K562 (cell line): Measurements from ENCODE around the gene TEAD3. TPM values are rescaled to one million over a fixed set of nuclear protein-coding genes. Genes with fewer than 3 reads are reported as not detected.

ENCODE experiments used
- GABPA ChIP-seq: fragments of 200-800 bp; sonication (Bioruptor generic); conservative IDR thresholded peaks from 2 replicates; pipeline ENCODE4 v1.6.1; 2016; ENCODE audit warnings: low read depth, missing genetic modification characterization, missing compliant biosample characterization
- HNRNPH1 ChIP-seq: fragments of 200-400 bp; formaldehyde crosslinking; optimal IDR thresholded peaks from 2 replicates; pipeline ENCODE3; 2017; ENCODE audit warnings: low read depth, mild to moderate bottlenecking, low read length, moderate library complexity
- MCM5 ChIP-seq: fragments of 450-650 bp; IDR thresholded peaks from 2 replicates; pipeline ENCODE4 v1.6.1; 2016; ENCODE audit warnings: low read depth
- NFE2L1 ChIP-seq: fragments of 450-650 bp; IDR thresholded peaks from 2 replicates; pipeline ENCODE4 v1.6.1; 2016; ENCODE audit warnings: missing genetic modification characterization, low read depth, mild to moderate bottlenecking, missing compliant biosample characterization, moderate library complexity, borderline replicate concordance
- NR1H2 ChIP-seq: sonication (generic); formaldehyde crosslinking; IDR thresholded peaks from 2 replicates; pipeline ENCODE4 v1.4.0; 2020; ENCODE audit warnings: mild to moderate bottlenecking, missing genetic modification reagents
- PHF8 ChIP-seq: fragments of 200-600 bp; sonication (generic); IDR thresholded peaks from 2 replicates; pipeline ENCODE4 v1.6.1; 2012; ENCODE audit warnings: mixed run types, mild to moderate bottlenecking, inconsistent platforms, low read length, moderate library complexity, borderline replicate concordance
- RFX7 ChIP-seq: fragments of 250-450 bp; sonication (Bioruptor Pico); IDR thresholded peaks from 2 replicates; pipeline ENCODE4 v1.5.1; 2021; ENCODE audit warnings: mild to moderate bottlenecking
- SAP30 ChIP-seq: fragments of 200-600 bp; sonication (generic); IDR thresholded peaks from 2 replicates; pipeline ENCODE4 v1.6.1; 2012; ENCODE audit warnings: borderline replicate concordance, low read depth, mild to moderate bottlenecking, moderate library complexity, low read length, control low read depth, inconsistent platforms; ENCODE audit not compliant: insufficient read depth, poor library complexity, severe bottlenecking
- SMAD1 ChIP-seq: fragments of 150-350 bp; IDR thresholded peaks from 2 replicates; pipeline ENCODE4 v1.6.1; 2014; ENCODE audit warnings: low read length, low read depth; ENCODE audit not compliant: partially characterized antibody
- ZNF174 ChIP-seq: fragments of 250-450 bp; sonication (Bioruptor Pico); IDR thresholded peaks from 2 replicates; pipeline ENCODE4 v1.4.0; 2020; ENCODE audit warnings: mild to moderate bottlenecking
- ZNF79 ChIP-seq: fragments of 250-450 bp; sonication (Bioruptor Pico); IDR thresholded peaks from 2 replicates; pipeline ENCODE4 v1.4.0; 2020; ENCODE audit warnings: low read depth, mild to moderate bottlenecking, moderate library complexity
- ZSCAN32 ChIP-seq: fragments of 450-650 bp; formaldehyde crosslinking; IDR thresholded peaks from 2 replicates; pipeline ENCODE4 v1.4.0; 2020; ENCODE audit warnings: mild to moderate bottlenecking, moderate library complexity
- polyA plus RNA-seq, 8 experiments: library from polyadenylated mRNA; depleted of rRNA in 4 of 8; stranded (reverse) in 5 of 8; unstranded in 3 of 8; fragments of >200 nt; fragmentation: Nextera tagmentation in 2 of 8; fragmentation: Illumina TruSeq in 1 of 8; extraction: Ambion mirVana in 2 of 8; extraction: Trizol in 1 of 8; gene quantifications; 2 replicates each; pipeline versions ENCODE4 v1.2.1 to v1.2.3, GENCODE V29; 2011 to 2014; ENCODE audit warnings: inconsistent platforms in 1 of 8, missing spikeins in 1 of 8
- total RNA-seq, 7 experiments: library from RNA; depleted of rRNA in 6 of 7; stranded (reverse); fragments of >200 nt in 6 of 7; fragmentation: Illumina TruSeq in 2 of 7; extraction: Trizol in 2 of 7; gene quantifications; 2 replicates each; pipeline versions ENCODE4 v1.2.1 to v1.2.3, GENCODE V29; 2011 to 2021; ENCODE audit warnings: low replicate concordance in 1 of 7
- TF ChIP-seq, protein P1 (sequence below): sonication (generic); formaldehyde crosslinking; IDR thresholded peaks from 2 replicates; pipeline ENCODE4 v1.8.0; 2022; ENCODE audit warnings: missing genetic modification reagents, mild to moderate bottlenecking, borderline replicate concordance
- TF ChIP-seq, protein P2 (sequence below): fragments of 250-450 bp; sonication (Bioruptor Pico); IDR thresholded peaks from 2 replicates; pipeline ENCODE4 v1.9.0; 2021; ENCODE audit warnings: mild to moderate bottlenecking, inconsistent platforms
- TF ChIP-seq, protein P3 (sequence below): sonication (generic); formaldehyde crosslinking; IDR thresholded peaks from 2 replicates; pipeline ENCODE4 v1.8.0; 2022; ENCODE audit warnings: missing genetic modification reagents, mild to moderate bottlenecking, borderline replicate concordance
- TF ChIP-seq, protein P4 (sequence below): sonication (generic); formaldehyde crosslinking; IDR thresholded peaks from 2 replicates; pipeline ENCODE4 v1.8.1; 2023; ENCODE audit warnings: mild to moderate bottlenecking, missing genetic modification reagents
- TF ChIP-seq, protein P5 (sequence below), 2 experiments: IDR thresholded peaks; 2 replicates each; pipeline ENCODE4 v1.6.1; 2012; ENCODE audit warnings: improper control_type of control experiment in 2 of 2, low read depth in 2 of 2, low read length in 2 of 2, borderline replicate concordance in 1 of 2

TEAD3 gene
- total and polyA plus RNA-seq, 9 of the 15 experiments (the other 6 are each of a cell fraction or from before 2014, with no cell fraction given): 0.63 to 13.2 (median 3.3) TPM

DNA sequence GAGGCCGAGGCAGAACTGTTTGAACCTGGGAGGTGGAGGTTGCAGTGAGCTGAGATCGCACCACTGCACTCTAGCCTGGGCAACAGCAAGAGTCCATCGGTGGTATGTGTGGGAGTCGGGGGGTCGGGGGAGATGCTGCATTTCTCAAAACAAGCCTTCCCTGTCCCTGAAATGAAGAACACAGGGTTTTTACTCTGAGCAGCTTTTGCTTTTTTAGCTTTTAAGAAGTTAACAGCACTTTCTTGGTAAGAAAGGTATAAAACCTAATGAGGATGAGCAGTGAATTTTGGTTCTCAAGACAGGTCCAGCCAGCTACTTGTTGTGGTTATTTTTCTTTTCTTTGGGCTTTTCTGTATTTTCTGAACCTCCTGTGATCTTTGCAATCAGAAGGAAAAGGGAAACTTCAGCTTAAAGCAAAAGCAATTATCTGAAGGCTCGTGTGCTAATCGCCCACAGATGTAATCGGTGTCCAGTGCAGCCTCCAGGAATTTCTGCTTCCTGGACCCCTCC is 25.0 kb downstream of the TEAD3 start (continued):
- TF ChIP-seq, protein P1, sequence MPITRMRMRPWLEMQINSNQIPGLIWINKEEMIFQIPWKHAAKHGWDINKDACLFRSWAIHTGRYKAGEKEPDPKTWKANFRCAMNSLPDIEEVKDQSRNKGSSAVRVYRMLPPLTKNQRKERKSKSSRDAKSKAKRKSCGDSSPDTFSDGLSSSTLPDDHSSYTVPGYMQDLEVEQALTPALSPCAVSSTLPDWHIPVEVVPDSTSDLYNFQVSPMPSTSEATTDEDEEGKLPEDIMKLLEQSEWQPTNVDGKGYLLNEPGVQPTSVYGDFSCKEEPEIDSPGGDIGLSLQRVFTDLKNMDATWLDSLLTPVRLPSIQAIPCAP: no peak
- TF ChIP-seq ZNF79 (CRISPR knock-in tag): no peak
- TF ChIP-seq ZSCAN32 (CRISPR knock-in tag): no peak
- TF ChIP-seq, protein P2, sequence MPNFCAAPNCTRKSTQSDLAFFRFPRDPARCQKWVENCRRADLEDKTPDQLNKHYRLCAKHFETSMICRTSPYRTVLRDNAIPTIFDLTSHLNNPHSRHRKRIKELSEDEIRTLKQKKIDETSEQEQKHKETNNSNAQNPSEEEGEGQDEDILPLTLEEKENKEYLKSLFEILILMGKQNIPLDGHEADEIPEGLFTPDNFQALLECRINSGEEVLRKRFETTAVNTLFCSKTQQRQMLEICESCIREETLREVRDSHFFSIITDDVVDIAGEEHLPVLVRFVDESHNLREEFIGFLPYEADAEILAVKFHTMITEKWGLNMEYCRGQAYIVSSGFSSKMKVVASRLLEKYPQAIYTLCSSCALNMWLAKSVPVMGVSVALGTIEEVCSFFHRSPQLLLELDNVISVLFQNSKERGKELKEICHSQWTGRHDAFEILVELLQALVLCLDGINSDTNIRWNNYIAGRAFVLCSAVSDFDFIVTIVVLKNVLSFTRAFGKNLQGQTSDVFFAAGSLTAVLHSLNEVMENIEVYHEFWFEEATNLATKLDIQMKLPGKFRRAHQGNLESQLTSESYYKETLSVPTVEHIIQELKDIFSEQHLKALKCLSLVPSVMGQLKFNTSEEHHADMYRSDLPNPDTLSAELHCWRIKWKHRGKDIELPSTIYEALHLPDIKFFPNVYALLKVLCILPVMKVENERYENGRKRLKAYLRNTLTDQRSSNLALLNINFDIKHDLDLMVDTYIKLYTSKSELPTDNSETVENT: no peak
- TF ChIP-seq SAP30: no peak
- TF ChIP-seq, protein P3, sequence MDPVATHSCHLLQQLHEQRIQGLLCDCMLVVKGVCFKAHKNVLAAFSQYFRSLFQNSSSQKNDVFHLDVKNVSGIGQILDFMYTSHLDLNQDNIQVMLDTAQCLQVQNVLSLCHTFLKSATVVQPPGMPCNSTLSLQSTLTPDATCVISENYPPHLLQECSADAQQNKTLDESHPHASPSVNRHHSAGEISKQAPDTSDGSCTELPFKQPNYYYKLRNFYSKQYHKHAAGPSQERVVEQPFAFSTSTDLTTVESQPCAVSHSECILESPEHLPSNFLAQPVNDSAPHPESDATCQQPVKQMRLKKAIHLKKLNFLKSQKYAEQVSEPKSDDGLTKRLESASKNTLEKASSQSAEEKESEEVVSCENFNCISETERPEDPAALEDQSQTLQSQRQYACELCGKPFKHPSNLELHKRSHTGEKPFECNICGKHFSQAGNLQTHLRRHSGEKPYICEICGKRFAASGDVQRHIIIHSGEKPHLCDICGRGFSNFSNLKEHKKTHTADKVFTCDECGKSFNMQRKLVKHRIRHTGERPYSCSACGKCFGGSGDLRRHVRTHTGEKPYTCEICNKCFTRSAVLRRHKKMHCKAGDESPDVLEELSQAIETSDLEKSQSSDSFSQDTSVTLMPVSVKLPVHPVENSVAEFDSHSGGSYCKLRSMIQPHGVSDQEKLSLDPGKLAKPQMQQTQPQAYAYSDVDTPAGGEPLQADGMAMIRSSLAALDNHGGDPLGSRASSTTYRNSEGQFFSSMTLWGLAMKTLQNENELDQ (CRISPR knock-in tag): no peak
- TF ChIP-seq, protein P4, sequence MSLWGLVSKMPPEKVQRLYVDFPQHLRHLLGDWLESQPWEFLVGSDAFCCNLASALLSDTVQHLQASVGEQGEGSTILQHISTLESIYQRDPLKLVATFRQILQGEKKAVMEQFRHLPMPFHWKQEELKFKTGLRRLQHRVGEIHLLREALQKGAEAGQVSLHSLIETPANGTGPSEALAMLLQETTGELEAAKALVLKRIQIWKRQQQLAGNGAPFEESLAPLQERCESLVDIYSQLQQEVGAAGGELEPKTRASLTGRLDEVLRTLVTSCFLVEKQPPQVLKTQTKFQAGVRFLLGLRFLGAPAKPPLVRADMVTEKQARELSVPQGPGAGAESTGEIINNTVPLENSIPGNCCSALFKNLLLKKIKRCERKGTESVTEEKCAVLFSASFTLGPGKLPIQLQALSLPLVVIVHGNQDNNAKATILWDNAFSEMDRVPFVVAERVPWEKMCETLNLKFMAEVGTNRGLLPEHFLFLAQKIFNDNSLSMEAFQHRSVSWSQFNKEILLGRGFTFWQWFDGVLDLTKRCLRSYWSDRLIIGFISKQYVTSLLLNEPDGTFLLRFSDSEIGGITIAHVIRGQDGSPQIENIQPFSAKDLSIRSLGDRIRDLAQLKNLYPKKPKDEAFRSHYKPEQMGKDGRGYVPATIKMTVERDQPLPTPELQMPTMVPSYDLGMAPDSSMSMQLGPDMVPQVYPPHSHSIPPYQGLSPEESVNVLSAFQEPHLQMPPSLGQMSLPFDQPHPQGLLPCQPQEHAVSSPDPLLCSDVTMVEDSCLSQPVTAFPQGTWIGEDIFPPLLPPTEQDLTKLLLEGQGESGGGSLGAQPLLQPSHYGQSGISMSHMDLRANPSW (CRISPR knock-in tag): no peak
- TF ChIP-seq, protein P5, sequence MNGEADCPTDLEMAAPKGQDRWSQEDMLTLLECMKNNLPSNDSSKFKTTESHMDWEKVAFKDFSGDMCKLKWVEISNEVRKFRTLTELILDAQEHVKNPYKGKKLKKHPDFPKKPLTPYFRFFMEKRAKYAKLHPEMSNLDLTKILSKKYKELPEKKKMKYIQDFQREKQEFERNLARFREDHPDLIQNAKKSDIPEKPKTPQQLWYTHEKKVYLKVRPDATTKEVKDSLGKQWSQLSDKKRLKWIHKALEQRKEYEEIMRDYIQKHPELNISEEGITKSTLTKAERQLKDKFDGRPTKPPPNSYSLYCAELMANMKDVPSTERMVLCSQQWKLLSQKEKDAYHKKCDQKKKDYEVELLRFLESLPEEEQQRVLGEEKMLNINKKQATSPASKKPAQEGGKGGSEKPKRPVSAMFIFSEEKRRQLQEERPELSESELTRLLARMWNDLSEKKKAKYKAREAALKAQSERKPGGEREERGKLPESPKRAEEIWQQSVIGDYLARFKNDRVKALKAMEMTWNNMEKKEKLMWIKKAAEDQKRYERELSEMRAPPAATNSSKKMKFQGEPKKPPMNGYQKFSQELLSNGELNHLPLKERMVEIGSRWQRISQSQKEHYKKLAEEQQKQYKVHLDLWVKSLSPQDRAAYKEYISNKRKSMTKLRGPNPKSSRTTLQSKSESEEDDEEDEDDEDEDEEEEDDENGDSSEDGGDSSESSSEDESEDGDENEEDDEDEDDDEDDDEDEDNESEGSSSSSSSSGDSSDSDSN (IDR thresholded peaks at IDR 0.05; ENCODE audit: borderline replicate concordance in 1 of 2, low read depth in 2 of 2, low read length in 2 of 2): no peak
- TF ChIP-seq PHF8: no peak
- no peak for TF ChIP-seq HNRNPH1
- TF ChIP-seq NR1H2: no peak
- TF ChIP-seq NFE2L1 (tag): no peak
- no peak for TF ChIP-seq RFX7 (CRISPR knock-in tag)
- no peak for TF ChIP-seq SMAD1
- TF ChIP-seq ZNF174 (CRISPR knock-in tag): no peak
- no peak for TF ChIP-seq GABPA (tag)
- TF ChIP-seq MCM5: no peak
